MM.1S (cell line): ENCODE measurements around the gene XYLT1.

Experiments
- EZH2 ChIP-seq: fragments of 300-600 bp; sonication (generic); optimal IDR thresholded peaks from 2 replicates; pipeline ENCODE3; 2017; ENCODE audit warnings: low read depth, mild to moderate bottlenecking, antibody characterized with exemption, low read length, mixed read lengths
- TF ChIP-seq, protein P1 (sequence below): fragments of 300-600 bp; sonication (generic); IDR thresholded peaks from 2 replicates; pipeline ENCODE4 v1.5.1; 2016; ENCODE audit warnings: antibody characterized with exemption, low read length, mixed read lengths

DNA sequence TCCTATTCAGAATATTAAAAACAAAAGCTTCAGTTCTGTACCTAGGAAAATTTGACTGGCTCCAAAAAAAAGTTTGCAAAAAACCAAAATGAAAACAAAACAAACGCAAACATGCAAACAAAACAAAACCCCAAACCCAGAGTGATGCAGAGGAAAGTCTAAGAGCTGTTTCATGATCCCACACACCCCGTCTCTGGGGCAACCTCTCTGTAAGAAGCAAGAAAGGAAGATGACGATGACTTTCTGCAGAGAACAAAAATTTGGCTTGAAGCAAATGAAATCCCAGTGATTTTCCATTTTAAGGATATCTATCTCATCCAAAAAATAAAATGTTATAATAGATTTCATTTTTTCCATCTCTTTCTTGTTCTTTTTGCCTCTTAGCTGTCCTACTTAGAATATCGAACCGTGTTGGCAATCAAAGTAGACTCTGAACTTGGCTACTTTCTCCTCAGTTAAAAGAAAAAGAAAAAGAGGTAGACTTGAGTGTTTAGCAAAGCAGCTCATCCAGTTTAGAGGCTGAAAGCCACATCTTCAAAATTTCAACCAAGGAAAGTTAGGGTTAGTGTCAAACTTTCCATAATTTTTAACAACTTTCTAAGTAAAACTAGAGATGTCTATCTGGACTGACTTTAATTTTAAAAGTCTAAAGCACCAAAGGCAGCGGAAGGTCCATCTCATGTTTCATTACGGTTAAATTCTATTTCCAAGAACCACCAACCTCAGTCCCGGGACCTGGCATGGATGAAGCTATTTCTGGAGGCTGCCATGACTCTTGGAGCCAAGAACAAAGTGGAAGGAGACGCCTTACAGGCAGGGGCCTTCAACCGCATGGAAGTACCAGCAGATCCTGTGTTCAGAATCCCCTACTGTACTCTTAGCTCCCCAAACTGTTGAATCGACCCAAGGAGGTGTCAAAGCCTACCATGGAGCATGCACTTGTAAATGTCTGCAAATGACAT, 180.8 kb downstream of the XYLT1 start:
- TF ChIP-seq, protein P1, sequence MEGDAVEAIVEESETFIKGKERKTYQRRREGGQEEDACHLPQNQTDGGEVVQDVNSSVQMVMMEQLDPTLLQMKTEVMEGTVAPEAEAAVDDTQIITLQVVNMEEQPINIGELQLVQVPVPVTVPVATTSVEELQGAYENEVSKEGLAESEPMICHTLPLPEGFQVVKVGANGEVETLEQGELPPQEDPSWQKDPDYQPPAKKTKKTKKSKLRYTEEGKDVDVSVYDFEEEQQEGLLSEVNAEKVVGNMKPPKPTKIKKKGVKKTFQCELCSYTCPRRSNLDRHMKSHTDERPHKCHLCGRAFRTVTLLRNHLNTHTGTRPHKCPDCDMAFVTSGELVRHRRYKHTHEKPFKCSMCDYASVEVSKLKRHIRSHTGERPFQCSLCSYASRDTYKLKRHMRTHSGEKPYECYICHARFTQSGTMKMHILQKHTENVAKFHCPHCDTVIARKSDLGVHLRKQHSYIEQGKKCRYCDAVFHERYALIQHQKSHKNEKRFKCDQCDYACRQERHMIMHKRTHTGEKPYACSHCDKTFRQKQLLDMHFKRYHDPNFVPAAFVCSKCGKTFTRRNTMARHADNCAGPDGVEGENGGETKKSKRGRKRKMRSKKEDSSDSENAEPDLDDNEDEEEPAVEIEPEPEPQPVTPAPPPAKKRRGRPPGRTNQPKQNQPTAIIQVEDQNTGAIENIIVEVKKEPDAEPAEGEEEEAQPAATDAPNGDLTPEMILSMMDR: no peak
- TF ChIP-seq EZH2: no peak
